22Rv1 (cell line): ENCODE measurements around the gene RAB2B.

Experiments
- H3K27ac ChIP-seq: fragments of 450-650 bp; 2 replicates; pipeline ENCODE4 v1.5.1; 2017
- ZFX ChIP-seq: fragments of 450-650 bp; IDR thresholded peaks from 2 replicates; pipeline ENCODE4 v1.6.1; 2017; ENCODE audit warnings: antibody characterized with exemption, borderline replicate concordance
- TF ChIP-seq, protein P1 (sequence below): fragments of 450-650 bp; IDR thresholded peaks from 2 replicates; pipeline ENCODE4 v1.5.1; 2017; ENCODE audit warnings: mild to moderate bottlenecking

Gene RAB2B

GRCh38 chr14:21520767-21521166 is 44.0 kb upstream of the RAB2B start:
- no peak overlapping the region for H3K27ac ChIP-seq
- no peak for TF ChIP-seq ZFX
- TF ChIP-seq, protein P1, sequence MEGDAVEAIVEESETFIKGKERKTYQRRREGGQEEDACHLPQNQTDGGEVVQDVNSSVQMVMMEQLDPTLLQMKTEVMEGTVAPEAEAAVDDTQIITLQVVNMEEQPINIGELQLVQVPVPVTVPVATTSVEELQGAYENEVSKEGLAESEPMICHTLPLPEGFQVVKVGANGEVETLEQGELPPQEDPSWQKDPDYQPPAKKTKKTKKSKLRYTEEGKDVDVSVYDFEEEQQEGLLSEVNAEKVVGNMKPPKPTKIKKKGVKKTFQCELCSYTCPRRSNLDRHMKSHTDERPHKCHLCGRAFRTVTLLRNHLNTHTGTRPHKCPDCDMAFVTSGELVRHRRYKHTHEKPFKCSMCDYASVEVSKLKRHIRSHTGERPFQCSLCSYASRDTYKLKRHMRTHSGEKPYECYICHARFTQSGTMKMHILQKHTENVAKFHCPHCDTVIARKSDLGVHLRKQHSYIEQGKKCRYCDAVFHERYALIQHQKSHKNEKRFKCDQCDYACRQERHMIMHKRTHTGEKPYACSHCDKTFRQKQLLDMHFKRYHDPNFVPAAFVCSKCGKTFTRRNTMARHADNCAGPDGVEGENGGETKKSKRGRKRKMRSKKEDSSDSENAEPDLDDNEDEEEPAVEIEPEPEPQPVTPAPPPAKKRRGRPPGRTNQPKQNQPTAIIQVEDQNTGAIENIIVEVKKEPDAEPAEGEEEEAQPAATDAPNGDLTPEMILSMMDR, result no peak

DNA sequence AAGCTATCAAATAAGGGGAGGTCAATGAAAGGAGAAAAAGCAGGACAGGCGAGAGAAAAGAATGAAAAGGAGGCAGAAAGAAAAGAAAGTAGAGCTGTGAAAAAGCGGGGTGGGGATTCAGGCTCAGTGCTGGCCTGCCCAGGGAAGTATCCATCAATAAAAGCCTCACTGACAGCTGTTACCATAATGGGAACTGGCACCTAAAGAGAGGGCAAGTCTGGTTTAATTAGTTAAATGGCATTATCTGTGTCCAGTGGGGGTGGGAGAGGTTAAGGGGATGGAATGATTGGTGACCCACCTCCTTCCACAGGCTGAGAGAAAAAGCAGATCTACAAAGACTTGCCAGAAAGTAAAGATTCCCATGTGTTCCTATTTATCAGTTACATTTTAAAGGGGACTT is 42.0 kb upstream of the RAB2B start:
- H3K27ac ChIP-seq, result no peak overlapping the region
- TF ChIP-seq, protein P1, result no peak
- no peak for TF ChIP-seq ZFX

DNA sequence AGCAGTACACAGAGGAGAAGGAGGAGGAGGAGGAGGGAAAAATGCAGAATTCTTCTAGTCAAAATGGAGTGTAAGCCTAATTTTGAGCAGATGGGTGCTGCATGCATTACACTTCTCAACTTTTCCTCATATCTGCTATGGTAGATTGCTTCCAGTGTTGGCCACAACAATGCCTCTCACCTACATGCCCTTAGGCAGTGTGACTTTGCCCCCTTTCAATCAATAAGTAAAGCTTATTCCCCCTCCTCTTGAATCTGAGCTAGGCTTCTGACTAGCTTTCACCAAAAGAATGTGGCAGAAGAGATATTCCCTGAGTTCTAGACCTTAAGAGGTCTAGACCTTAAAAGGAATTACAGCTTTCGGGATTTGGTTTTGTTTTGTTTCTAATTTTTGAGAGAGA is 37.6 kb upstream of the RAB2B start:
- no peak overlapping the region for H3K27ac ChIP-seq
- TF ChIP-seq, protein P1, result no peak
- TF ChIP-seq ZFX, result no peak

GRCh38 chr14:21510735-21511657 is 34.2 kb upstream of the RAB2B start, which contains the start of gene METTL3:
Gene METTL3 (minus strand): TSS chr14:21511340. CDS start chr14:21511223, 117 bp downstream.
- peak within 1 kb of the TSS; percentile 70 for H3K27ac ChIP-seq
- no peak for TF ChIP-seq ZFX
- TF ChIP-seq, protein P1, result no peak; the same call in 1 of the 2 replicates

GRCh38 chr14:21509432-21510143 is 32.8 kb upstream of the RAB2B start:
- TF ChIP-seq, protein P1, result no peak
- no peak for TF ChIP-seq ZFX
- H3K27ac ChIP-seq, result no peak overlapping the region

GRCh38 chr14:21506557-21506956 is 29.8 kb upstream of the RAB2B start:
- TF ChIP-seq ZFX, result no peak
- TF ChIP-seq, protein P1, result no peak
- H3K27ac ChIP-seq, result no peak overlapping the region
